WTC11 (cell line): ENCODE results near the gene MAP3K6. TPM values are rescaled to one million over a fixed set of nuclear protein-coding genes. Genes with fewer than 3 reads are reported as not detected.

Experiments used
- ATAC-seq: fragments of 200-7000 bp; cut with Tn5 transposase; 2 replicates; pipeline ENCODE4 v1.10.0; 2021; ENCODE audit warnings: mild to moderate bottlenecking, moderate library complexity
- CTCF ChIA-PET: fragments of 300-600 bp; sonication (Branson Sonifier 250); formaldehyde crosslinking; loops from one replicate; lab custom pipeline; 2021; ENCODE audit warnings: antibody characterized with exemption; lab: Charles Lee
- POLR2A ChIA-PET: fragments of 350-600 bp; sonication (Branson Sonifier 250); formaldehyde crosslinking; loops from one replicate; lab custom pipeline; 2021; ENCODE audit warnings: antibody characterized with exemption; lab: Charles Lee
- DNase-seq: peaks from one replicate; pipeline ENCODE4 v3.0.0; 2021; ENCODE audit warnings: low spot score
- H3K27ac Mint-ChIP-seq: 2 replicates; pipeline ENCODE4 v1.8.0; 2021; ENCODE audit warnings: mixed read lengths
- H3K27me3 Mint-ChIP-seq: 2 replicates; pipeline ENCODE4 v1.8.0; 2021; ENCODE audit warnings: low read depth, mild to moderate bottlenecking, moderate library complexity, mixed read lengths
- H3K36me3 Mint-ChIP-seq: 2 replicates; pipeline ENCODE4 v1.8.0; 2021; ENCODE audit warnings: mixed read lengths
- H3K4me1 Mint-ChIP-seq: 2 replicates; pipeline ENCODE4 v1.8.0; 2022; ENCODE audit warnings: mixed read lengths
- H3K4me3 Mint-ChIP-seq: 2 replicates; pipeline ENCODE4 v1.8.0; 2021; ENCODE audit warnings: mild to moderate bottlenecking, moderate library complexity, mixed read lengths
- H3K9me3 Mint-ChIP-seq: 2 replicates; pipeline ENCODE4 v1.8.0; 2021; ENCODE audit warnings: mixed read lengths
- ATF6 ChIP-seq: sonication (generic); formaldehyde crosslinking; IDR thresholded peaks from 2 replicates; pipeline ENCODE4 v1.8.1; 2023; ENCODE audit warnings: mild to moderate bottlenecking, missing genetic modification reagents
- CBFB ChIP-seq: sonication (generic); formaldehyde crosslinking; IDR thresholded peaks from 2 replicates; pipeline ENCODE4 v1.8.1; 2022; ENCODE audit warnings: mild to moderate bottlenecking, low read depth, missing genetic modification reagents
- CREM ChIP-seq: sonication (generic); formaldehyde crosslinking; IDR thresholded peaks from 2 replicates; pipeline ENCODE4 v1.8.1; 2022; ENCODE audit warnings: mild to moderate bottlenecking, missing genetic modification reagents, moderate library complexity
- E2F4 ChIP-seq: sonication (generic); formaldehyde crosslinking; IDR thresholded peaks from 2 replicates; pipeline ENCODE4 v1.8.1; 2022; ENCODE audit warnings: low read depth, mild to moderate bottlenecking, moderate library complexity, missing genetic modification reagents, borderline replicate concordance
- HMGXB4 ChIP-seq: sonication (generic); formaldehyde crosslinking; IDR thresholded peaks from 2 replicates; pipeline ENCODE4 v1.8.1; 2023; ENCODE audit warnings: mild to moderate bottlenecking, moderate library complexity, missing genetic modification reagents
- KAT7 ChIP-seq: sonication (generic); formaldehyde crosslinking; IDR thresholded peaks from 2 replicates; pipeline ENCODE4 v1.8.1; 2023; ENCODE audit warnings: missing genetic modification reagents, mild to moderate bottlenecking, borderline replicate concordance
- MYBL2 ChIP-seq: sonication (generic); formaldehyde crosslinking; IDR thresholded peaks from 2 replicates; pipeline ENCODE4 v1.8.1; 2023; ENCODE audit warnings: mild to moderate bottlenecking, moderate library complexity, missing genetic modification reagents
- NFYB ChIP-seq: sonication (generic); formaldehyde crosslinking; conservative IDR thresholded peaks from 2 replicates; pipeline ENCODE4 v1.8.0; 2022; ENCODE audit warnings: low read depth, missing genetic modification reagents
- RORB ChIP-seq: fragments of 250-450 bp; sonication (Bioruptor Pico); IDR thresholded peaks from 2 replicates; pipeline ENCODE4 v1.9.0; 2021; ENCODE audit warnings: mild to moderate bottlenecking
- SMAD4 ChIP-seq: sonication (generic); formaldehyde crosslinking; IDR thresholded peaks from 2 replicates; pipeline ENCODE4 v1.8.0; 2022; ENCODE audit warnings: mild to moderate bottlenecking, missing genetic modification reagents
- STAT6 ChIP-seq: sonication (generic); formaldehyde crosslinking; conservative IDR thresholded peaks from 2 replicates; pipeline ENCODE4 v1.8.1; 2023; ENCODE audit warnings: mild to moderate bottlenecking, low read depth, missing genetic modification reagents, moderate library complexity
- TEAD1 ChIP-seq: sonication (generic); formaldehyde crosslinking; IDR thresholded peaks from 2 replicates; pipeline ENCODE4 v1.8.0; 2022; ENCODE audit warnings: mild to moderate bottlenecking, missing genetic modification reagents
- USF2 ChIP-seq: sonication (generic); formaldehyde crosslinking; IDR thresholded peaks from 2 replicates; pipeline ENCODE4 v1.8.1; 2023; ENCODE audit warnings: mild to moderate bottlenecking, missing genetic modification reagents, moderate library complexity
- ZMAT4 ChIP-seq: fragments of 250-450 bp; sonication (Bioruptor Pico); IDR thresholded peaks from 2 replicates; pipeline ENCODE4 v1.9.0; 2021; ENCODE audit warnings: mild to moderate bottlenecking
- ZNF396 ChIP-seq: fragments of 250-450 bp; sonication (Bioruptor Pico); IDR thresholded peaks from 2 replicates; pipeline ENCODE4 v1.8.0; 2021; ENCODE audit warnings: mild to moderate bottlenecking, moderate library complexity, borderline replicate concordance
- ZNF512 ChIP-seq: sonication (generic); formaldehyde crosslinking; IDR thresholded peaks from 2 replicates; pipeline ENCODE4 v1.8.1; 2022; ENCODE audit warnings: missing genetic modification reagents, borderline replicate concordance
- total RNA-seq: library from RNA; stranded (reverse); gene quantifications from 3 replicates; pipeline ENCODE4 v1.2.3, GENCODE V29; 2021

MAP3K6 gene
- total RNA-seq, 1 experiment from 2014 or later: 15.0 TPM

GRCh38 chr1:27412502-27412901 is 45.7 kb upstream of the MAP3K6 start:
- ATAC-seq: no peak
- DNase-seq: no peak
- no peak for TF ChIP-seq ATF6 (CRISPR knock-in tag)
- TF ChIP-seq ZMAT4 (CRISPR knock-in tag): no peak
- TF ChIP-seq CBFB (CRISPR knock-in tag): no peak
- TF ChIP-seq RORB (CRISPR knock-in tag): no peak
- no peak for TF ChIP-seq USF2 (CRISPR knock-in tag)
- TF ChIP-seq TEAD1 (CRISPR knock-in tag): no peak
- TF ChIP-seq E2F4: no peak
- H3K4me3 Mint-ChIP-seq: no peak overlapping the region
- H3K27me3 Mint-ChIP-seq: no peaks in the 10 kb centered on the region
- H3K9me3 Mint-ChIP-seq: no peaks in the 10 kb centered on the region
- no peak overlapping the region for H3K27ac Mint-ChIP-seq
- peaks cover 84% of the 10 kb centered on the region for H3K36me3 Mint-ChIP-seq
- ChIA-PET CTCF (no interaction called here), POLR2A (no interaction called here)
- peaks cover 7% of the 10 kb centered on the region for H3K4me1 Mint-ChIP-seq

GRCh38 chr1:27410709-27411108 is 43.9 kb upstream of the MAP3K6 start:
- no peak for ATAC-seq
- no peak for DNase-seq
- Mint-ChIP-seq H3K36me3 (peaks cover 71% of the 10 kb centered on the region), H3K27ac (peak overlapping the region; percentile 34), H3K27me3 (no peaks in the 10 kb centered on the region), H3K4me3 (no peak overlapping the region)
- ChIA-PET POLR2A (no interaction called here), CTCF (interaction anchor here (0.5 to 1.7 kb wide), 4 partner anchors 9 to 301 kb away, joined by 3 to 4 read pairs (median 3); no protein-coding TSS in a partner anchor)
- TF ChIP-seq MYBL2 (CRISPR knock-in tag): no peak
- no peak for TF ChIP-seq ZNF512 (CRISPR knock-in tag)
- TF ChIP-seq SMAD4 (CRISPR knock-in tag): no peak
- no peak for TF ChIP-seq STAT6
- TF ChIP-seq TEAD1 (CRISPR knock-in tag): no peak
- no peak for TF ChIP-seq CREM (CRISPR knock-in tag)
- TF ChIP-seq ZNF396 (CRISPR knock-in tag): no peak
- no peak for TF ChIP-seq KAT7 (CRISPR knock-in tag)
- no peak for TF ChIP-seq HMGXB4
- TF ChIP-seq NFYB (CRISPR knock-in tag): no peak
- TF ChIP-seq, all 79 proteins: peak for 0
- H3K4me1 Mint-ChIP-seq: peaks cover 14% of the 10 kb centered on the region
- H3K9me3 Mint-ChIP-seq: no peaks in the 10 kb centered on the region
